Astrocyte (in vitro differentiated cells and primary cell): ENCODE results near the gene PARD6A. TPM values are rescaled to one million over a fixed set of nuclear protein-coding genes. Genes with fewer than 3 reads are reported as not detected.

ENCODE experiments used
- DNase-seq: peaks from one replicate; pipeline ENCODE4 v3.0.0-alpha.2; 2010; ENCODE audit warnings: low read depth
- FAIRE-seq: peaks from 2 replicates; lab custom pipeline; 2011; peaks lifted over from hg19 to GRCh38; lab: Jason Lieb, UNC
- H2AFZ ChIP-seq: 2 replicates; pipeline ENCODE4 v1.6.0; 2012; ENCODE audit warnings: low read depth, low read length, inconsistent platforms
- H3K27ac ChIP-seq: 2 replicates; pipeline ENCODE4 v1.5.1; 2011; ENCODE audit warnings: low read depth, low read length, inconsistent platforms
- H3K27me3 ChIP-seq: 2 replicates; pipeline ENCODE4 v1.6.0; 2011; ENCODE audit warnings: low read length, inconsistent platforms; ENCODE audit not compliant: insufficient read depth
- H3K36me3 ChIP-seq: 2 replicates; pipeline ENCODE4 v1.5.1; 2011; ENCODE audit warnings: low read length, inconsistent platforms; ENCODE audit not compliant: insufficient read depth
- H3K4me1 ChIP-seq: 2 replicates; pipeline ENCODE4 v1.5.1; 2011; ENCODE audit warnings: low read length, inconsistent platforms; ENCODE audit not compliant: insufficient read depth
- H3K4me2 ChIP-seq: 2 replicates; pipeline ENCODE4 v1.6.0; 2012; ENCODE audit warnings: low read length, inconsistent platforms
- H3K4me3 ChIP-seq: 2 replicates; pipeline ENCODE4 v1.5.1; 2011; ENCODE audit warnings: low read depth, mild to moderate bottlenecking, low read length, inconsistent platforms; ENCODE audit not compliant: insufficient read depth
- H3K79me2 ChIP-seq: 2 replicates; pipeline ENCODE4 v1.6.0; 2012; ENCODE audit warnings: mild to moderate bottlenecking, low read length, inconsistent platforms; ENCODE audit not compliant: insufficient read depth
- H3K9ac ChIP-seq: 2 replicates; pipeline ENCODE4 v1.6.0; 2012; ENCODE audit warnings: mild to moderate bottlenecking, low read length, inconsistent platforms
- H3K9me3 ChIP-seq: 2 replicates; pipeline ENCODE4 v1.5.1; 2012; ENCODE audit warnings: low read depth, mild to moderate bottlenecking, low read length, inconsistent platforms; ENCODE audit not compliant: insufficient read depth
- H4K20me1 ChIP-seq: 2 replicates; pipeline ENCODE4 v1.6.0; 2012; ENCODE audit warnings: low read length, inconsistent platforms; ENCODE audit not compliant: insufficient read depth
- H3K27ac Mint-ChIP-seq: one replicate; pipeline ENCODE4 v1.8.0; 2021; ENCODE audit warnings: mild to moderate bottlenecking, mixed read lengths; ENCODE audit not compliant: unreplicated experiment
- H3K27me3 Mint-ChIP-seq: one replicate; pipeline ENCODE4 v1.8.0; 2021; ENCODE audit warnings: low read depth, mixed read lengths; ENCODE audit not compliant: unreplicated experiment
- H3K36me3 Mint-ChIP-seq: one replicate; pipeline ENCODE4 v1.8.0; 2021; ENCODE audit warnings: low read depth, mixed read lengths; ENCODE audit not compliant: unreplicated experiment
- H3K4me1 Mint-ChIP-seq: one replicate; pipeline ENCODE4 v1.8.0; 2021; ENCODE audit warnings: low read depth, mixed read lengths; ENCODE audit not compliant: unreplicated experiment
- H3K4me3 Mint-ChIP-seq: one replicate; pipeline ENCODE4 v1.8.0; 2021; ENCODE audit warnings: mild to moderate bottlenecking, moderate library complexity, mixed read lengths; ENCODE audit not compliant: unreplicated experiment
- H3K9me3 Mint-ChIP-seq: one replicate; pipeline ENCODE4 v1.8.0; 2021; ENCODE audit warnings: mild to moderate bottlenecking, mixed read lengths; ENCODE audit not compliant: unreplicated experiment
- CTCF ChIP-seq: IDR thresholded peaks from 2 replicates; pipeline ENCODE4 v1.5.1; 2011; ENCODE audit warnings: low read depth, mild to moderate bottlenecking, inconsistent platforms, low read length, moderate library complexity; ENCODE audit not compliant: insufficient read depth
- EZH2 ChIP-seq: IDR thresholded peaks from 2 replicates; pipeline ENCODE4 v1.6.1; 2012; ENCODE audit warnings: mild to moderate bottlenecking, low read length, inconsistent platforms; ENCODE audit not compliant: insufficient read depth
- total RNA-seq: library from RNA; stranded (reverse); gene quantifications from 2 replicates; pipeline ENCODE4 v1.2.1, GENCODE V29; 2021

PARD6A gene
- total RNA-seq, 1 donor from 2014 or later: 1.4 TPM

- Histone ChIP-seq H3K36me3 (peaks cover 2% of the 10 kb centered on the region), H3K9me3 (no peaks in the 10 kb centered on the region), H3K4me2 (peak within 1 kb of the TSS; percentile 93), H3K4me1 (peaks cover 14% of the 10 kb centered on the region), H4K20me1 (peaks cover 27% of the 10 kb centered on the region), H3K4me3 (peak within 1 kb of the TSS; percentile 77), H3K27me3 (no peaks in the 10 kb centered on the region), H3K79me2 (peaks cover 14% of the 10 kb centered on the region), H3K27ac (peak within 1 kb of the TSS; percentile 86), H2AFZ (peak within 1 kb of the TSS; percentile 96), H3K9ac (peak within 1 kb of the TSS; percentile 87)
- no peak for FAIRE-seq
- Mint-ChIP-seq H3K4me3 (peak within 1 kb of the TSS; percentile 90), H3K4me1 (peaks cover 1% of the 10 kb centered on the region), H3K36me3 (peaks cover 6% of the 10 kb centered on the region), H3K27ac (peak within 1 kb of the TSS; percentile 89), H3K27me3 (peaks cover 14% of the 10 kb centered on the region), H3K9me3 (no peaks in the 10 kb centered on the region)
- no peak for TF ChIP-seq CTCF
- no peak for TF ChIP-seq EZH2
- DNase-seq: peak; percentile 57
These were observed 841 bp upstream of the PARD6A start, which contains the start of gene ACD for GRCh38 chr16:67659675-67660563. Gene ACD, minus strand, starts transcription at chr16:67660260. Its CDS starts 40 bp downstream, at chr16:67660220.

- Histone ChIP-seq H3K79me2 (peaks cover 14% of the 10 kb centered on the region), H3K27ac (no peak overlapping the region), H2AFZ (peak overlapping the region; percentile 54), H4K20me1 (peaks cover 22% of the 10 kb centered on the region), H3K9me3 (no peaks in the 10 kb centered on the region), H3K4me1 (peaks cover 14% of the 10 kb centered on the region), H3K9ac (no peak overlapping the region), H3K36me3 (peaks cover 2% of the 10 kb centered on the region), H3K4me3 (peak overlapping the region; percentile 48), H3K27me3 (no peaks in the 10 kb centered on the region), H3K4me2 (peak overlapping the region; percentile 93)
- Mint-ChIP-seq H3K36me3 (peaks cover 4% of the 10 kb centered on the region), H3K4me3 (peak overlapping the region; percentile 82), H3K4me1 (peaks cover 4% of the 10 kb centered on the region), H3K27ac (no peak overlapping the region), H3K9me3 (no peaks in the 10 kb centered on the region), H3K27me3 (peaks cover 6% of the 10 kb centered on the region)
- TF ChIP-seq EZH2 (no peak), CTCF (no peak)
- peak; percentile 43 for DNase-seq
- no peak for FAIRE-seq
These were observed 471 bp downstream of the PARD6A start for GRCh38 chr16:67661101-67661761.
